GM21515 (cell line): Measurements from ENCODE around the gene CD248.
A peak's percentile ranks its signal among the peaks of the same experiment; 100 is the strongest.

Source experiments
- ATAC-seq: cut with Tn5 transposase; IDR thresholded peaks from one replicate; pipeline ENCODE4 v1.9.1; 2021; ENCODE audit not compliant: unreplicated experiment

Gene CD248

GRCh38 chr11:66289548-66290329 lies 27.1 kb downstream of the CD248 start:
- ATAC-seq: peak; percentile 22

DNA sequence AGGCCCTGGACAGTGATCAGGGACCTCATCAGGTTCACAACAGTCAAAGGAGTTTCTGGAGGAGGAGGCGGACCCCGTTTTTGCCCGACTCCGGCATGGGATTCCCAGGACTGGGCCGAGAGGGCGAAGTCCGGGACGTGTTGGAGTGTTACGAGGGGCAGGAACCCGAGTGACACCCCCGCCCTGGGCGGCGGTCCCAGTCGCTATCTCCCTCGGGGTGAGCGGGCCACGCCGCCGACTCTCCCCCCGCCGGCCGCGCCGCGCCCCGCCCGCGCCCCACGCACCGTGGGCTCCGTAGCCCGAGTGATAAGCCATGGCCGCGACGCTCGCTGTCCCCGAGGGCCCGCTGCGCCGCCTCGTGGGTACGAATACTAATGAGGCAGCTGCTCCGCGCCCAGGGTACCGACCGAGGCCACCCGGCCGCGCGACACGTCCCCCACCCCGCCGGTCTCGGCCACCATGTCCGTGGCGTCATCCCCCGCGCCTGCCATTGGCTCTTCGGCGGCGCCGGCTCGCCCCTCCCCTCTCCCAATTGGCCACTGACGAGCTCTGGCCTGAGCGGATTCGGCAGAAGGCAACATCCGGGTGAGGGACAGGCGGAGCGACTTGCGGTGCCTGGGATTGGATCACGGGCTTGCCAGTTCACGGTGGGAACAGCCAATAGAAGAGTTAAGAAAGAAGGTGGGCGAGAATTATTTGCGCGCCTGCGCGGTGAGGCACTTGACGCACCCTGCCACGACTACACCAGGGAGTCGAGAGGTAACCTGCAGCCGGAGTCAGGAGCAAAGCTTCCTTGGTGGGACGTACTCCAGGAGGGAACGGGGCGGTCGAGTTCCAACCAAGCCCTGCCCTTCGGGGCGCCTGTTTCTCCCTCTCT lies 27.9 kb downstream of the CD248 start, which contains the start of gene YIF1A:
TSS of gene YIF1A (minus strand) at position 473 of the 877 bp plus-strand sequence. CDS start at position 315, 158 bp downstream.
- peak; percentile 86 for ATAC-seq

DNA sequence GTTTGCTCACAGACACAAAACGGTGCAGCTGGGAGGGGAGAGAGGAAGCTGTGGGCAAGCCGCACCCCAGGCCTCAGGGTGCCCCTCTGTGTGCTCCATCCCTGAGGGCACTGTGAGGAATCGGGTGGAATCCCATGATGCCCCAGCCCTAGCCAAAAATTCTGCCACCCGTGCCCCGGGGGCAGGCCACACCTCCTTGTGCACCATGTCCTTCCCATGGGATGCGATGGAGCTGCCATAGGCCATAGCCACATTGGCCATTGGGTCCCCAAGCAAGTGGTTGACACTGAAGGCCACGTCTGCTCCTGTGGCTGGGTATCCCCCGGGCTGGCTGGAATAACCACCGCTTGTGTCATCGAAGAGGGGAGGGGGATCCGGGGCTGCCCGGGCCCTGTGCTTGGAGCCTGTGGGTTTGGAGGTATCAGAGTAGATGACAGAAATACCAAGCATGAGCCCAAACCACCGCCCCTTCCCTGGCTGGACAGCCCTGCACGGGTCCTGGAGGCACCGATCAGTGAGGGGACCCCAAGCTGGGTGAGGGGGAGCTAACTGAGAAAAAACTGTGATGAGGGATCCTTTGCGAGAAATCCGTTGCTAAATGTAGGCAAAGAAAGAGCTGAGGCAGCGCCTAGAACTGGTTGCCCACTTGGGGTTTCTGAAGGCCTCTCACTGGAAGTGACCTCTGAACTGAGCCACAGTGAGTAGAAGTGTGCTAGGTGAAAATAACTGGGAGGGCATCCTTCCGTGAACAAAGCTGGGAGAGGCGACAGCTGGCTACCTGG lies 28.8 kb downstream of the CD248 start:
- no peak for ATAC-seq

DNA sequence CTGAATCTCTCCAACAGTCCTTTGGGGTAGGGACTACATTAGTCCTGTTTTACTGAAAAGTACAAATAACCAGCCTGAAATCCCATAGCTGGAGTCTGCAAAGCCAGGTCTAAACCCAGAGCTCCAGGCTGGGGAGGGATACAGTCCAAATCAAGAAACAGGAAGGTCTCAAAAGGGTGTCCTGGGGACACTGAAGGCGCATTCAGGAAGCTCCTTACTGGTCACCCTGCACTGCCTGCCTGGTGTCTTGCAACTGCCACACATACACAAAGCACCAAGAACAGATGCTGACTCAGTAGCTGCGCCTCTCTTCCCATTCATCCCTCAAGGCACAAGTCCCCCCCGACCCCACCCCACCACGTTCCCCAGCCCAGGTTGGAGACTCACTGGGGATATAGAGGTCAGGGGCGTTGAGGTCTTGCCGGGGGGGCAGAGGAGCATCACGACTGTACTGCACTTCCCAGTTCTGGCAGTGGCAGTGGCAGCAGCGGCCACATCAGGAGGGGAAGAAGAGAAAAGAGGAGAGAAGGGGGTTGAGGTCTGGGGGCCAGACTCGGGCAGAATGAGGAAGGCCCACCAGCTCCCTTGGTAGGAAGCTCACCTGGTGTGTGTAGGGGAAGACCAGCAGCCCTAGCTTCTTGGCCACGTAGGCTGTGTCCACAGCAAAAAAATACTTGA lies 29.5 kb downstream of the CD248 start:
- ATAC-seq: no peak

DNA sequence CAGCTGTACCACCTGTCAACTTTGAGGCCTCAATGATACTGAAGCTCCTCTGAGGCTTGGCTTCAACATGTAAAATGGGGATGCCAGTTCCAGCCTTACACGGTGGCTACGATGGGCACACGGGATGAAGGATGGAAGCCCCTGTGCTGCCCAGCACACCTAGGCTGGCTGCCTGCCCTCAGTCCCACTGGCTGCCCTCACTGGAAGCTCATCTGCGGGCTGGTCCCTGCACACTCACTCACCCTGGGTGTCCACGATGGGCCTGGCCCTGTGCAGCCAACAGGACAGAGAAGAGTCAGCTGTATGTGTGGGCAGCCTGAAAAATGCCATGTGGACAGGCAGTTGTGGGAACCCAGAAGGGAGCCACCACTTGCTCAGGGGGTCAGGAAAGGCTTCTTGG lies 30.1 kb downstream of the CD248 start:
- ATAC-seq: no peak

GRCh38 chr11:66285250-66285947 lies 31.4 kb downstream of the CD248 start:
- no peak for ATAC-seq

DNA sequence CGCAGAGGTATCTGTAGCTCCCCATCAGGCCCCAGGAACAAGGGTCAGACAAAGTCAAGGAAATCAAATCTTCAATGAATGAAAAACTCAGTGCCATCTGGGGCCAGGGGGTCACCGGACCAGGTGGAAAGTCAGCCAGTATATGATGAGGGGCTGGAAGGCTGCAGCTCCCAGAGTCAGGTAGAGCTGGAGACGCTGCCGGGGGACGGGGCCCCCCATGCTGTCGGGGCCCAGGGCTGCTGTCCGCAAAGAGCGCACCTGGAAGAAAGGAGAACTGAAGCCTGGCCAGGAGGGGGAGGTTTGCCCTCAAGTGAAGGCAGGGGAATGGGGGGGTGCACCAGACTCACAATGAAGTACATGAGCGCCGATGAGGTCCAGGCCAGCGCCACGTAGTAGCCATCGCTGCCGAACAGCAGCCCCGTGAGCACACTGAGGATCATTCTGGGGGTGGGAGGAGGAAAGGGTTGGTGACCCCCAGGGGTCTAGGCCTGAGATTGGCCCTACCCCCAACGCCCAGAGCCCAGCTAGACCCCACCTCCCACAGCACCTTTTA lies 32.2 kb downstream of the CD248 start:
- no peak for ATAC-seq

- ATAC-seq: no peak
Measured at GRCh38 chr11:66283461-66284105, 33.3 kb downstream of the CD248 start.

DNA sequence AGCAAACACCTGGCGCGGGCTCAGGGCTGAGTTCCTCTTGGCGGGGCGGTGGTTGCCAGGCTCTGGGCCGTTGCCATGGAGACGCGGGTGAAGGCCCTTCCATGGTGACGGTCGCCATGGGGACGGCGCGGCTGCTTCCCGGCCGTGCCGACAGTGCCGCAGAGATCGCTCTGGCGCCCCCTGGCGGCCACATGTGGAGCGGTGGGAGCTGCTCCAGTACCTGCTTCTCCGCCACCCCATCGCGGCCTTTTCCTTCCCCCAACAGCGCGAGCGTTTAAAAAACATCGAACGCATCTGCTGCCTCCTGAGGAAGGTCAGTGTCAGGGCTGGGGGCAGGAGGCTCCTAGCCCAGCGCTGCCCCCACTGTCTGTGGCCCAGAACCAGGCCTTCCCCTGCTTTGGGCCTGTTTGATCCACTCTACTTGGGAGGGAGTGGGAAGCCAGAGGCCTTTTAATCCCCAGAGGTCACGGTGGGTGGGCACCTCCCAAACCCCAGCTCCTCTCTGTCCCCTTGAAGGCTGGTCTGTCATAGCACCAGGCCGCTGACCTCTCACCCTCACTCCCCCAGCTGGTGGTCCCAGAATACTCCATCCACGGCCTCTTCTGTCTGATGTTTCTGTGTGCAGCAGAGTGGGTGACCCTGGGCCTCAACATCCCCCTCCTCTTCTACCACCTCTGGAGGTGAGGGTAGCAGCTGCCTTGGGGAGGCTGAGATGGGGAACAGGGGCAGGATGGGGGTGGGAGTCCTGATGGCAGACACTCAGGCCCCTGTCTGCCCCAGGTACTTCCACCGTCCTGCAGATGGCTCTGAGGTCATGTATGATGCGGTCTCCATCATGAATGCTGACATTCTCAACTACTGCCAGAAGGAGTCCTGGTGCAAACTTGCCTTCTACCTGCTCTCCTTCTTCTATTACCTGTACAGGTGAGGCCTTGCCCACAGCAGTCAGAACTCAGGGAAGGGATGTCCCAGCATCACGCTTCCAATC lies 34.1 kb downstream of the CD248 start:
- peak; percentile 73 for ATAC-seq

DNA sequence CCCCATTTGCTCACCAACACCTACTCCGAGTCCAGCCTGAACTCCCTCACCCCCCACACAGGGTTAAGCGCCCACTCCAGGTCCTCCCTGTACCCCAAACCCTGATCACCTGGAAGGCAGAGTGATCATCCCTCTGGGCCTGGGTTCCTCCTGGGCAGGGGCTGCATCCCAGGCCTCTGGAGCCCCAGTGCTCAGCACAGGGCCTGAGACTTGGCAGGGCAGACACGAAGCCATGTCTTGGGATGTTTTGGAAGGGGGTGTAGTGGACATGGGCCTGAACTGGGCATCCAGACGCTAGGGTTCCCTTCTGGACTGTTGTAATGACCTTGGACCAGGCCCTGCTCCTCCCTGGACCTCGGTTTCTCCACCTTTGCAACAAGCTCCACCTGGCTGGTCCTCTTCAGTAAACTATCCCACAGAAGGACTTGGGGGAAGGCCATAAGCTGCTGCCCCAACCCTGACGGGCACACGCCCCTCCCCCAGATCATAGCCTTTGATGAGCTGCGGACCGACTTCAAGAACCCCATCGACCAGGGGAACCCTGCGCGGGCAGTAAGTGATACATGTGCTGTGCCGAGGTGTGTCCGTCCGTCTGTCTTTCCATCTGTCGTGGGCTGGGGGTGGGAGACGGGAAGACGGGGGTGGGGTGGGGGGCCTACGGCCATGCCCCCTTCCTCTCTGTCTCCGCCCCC lies 34.9 kb downstream of the CD248 start:
- no peak for ATAC-seq

GRCh38 chr11:66281001-66281400 lies 35.8 kb downstream of the CD248 start:
- ATAC-seq: no peak

DNA sequence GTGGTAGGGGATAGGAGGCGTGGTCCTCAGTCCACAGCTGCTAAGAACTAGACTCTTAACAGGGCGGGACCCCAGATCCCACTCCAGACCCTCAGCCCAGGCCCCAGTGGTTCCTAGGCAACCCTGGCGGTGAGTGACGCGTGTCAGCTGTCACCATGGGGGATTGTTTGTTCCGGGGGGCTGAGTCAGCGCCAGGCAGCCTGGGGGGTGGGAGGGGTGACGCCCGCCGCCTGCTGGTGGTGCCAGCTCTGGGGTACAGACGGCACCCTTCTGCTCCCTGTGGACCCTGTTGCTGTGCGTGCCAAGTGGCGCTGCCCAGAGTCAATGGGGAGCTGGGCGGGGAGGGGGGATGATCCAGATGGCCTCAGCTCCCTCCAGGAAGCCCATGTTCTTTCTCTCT lies 36.4 kb downstream of the CD248 start:
- no peak for ATAC-seq

- ATAC-seq: no peak
Measured at GRCh38 chr11:66279092-66279734, 37.6 kb downstream of the CD248 start.

DNA sequence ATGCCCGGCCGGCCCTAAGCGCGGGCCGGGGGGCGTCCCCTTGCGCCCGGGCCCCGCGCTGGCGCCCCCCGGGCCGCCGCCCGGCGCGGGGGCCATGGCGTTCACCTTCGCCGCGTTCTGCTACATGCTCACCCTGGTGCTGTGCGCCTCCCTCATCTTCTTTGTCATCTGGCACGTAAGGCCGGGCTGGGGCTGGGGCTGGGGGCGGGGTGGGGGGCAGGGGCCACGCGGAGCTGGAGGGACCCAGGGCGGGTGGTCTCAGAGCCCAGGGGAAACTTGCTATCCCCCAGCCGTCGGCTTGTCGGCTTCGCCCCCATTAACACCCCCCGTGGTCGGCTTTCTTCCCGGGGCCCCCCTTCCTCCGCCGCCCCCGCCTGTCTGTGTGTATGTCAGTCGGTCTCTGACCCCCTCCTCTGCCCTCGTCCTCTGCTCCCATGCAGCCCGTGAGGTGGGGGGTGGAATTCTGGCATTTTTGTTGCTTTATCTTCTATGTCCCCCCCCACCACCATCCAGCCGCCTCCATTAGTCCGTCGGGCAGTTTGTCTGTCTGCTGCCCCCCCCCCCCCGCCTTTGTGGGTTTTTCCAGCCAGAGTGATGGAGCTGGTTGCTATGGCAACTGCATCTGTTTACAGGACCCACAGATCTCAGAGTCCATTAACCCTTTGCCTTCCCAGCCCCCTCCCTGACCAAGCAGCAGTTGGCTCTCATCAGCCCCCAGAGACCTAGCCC lies 38.3 kb downstream of the CD248 start:
- ATAC-seq: no peak

DNA sequence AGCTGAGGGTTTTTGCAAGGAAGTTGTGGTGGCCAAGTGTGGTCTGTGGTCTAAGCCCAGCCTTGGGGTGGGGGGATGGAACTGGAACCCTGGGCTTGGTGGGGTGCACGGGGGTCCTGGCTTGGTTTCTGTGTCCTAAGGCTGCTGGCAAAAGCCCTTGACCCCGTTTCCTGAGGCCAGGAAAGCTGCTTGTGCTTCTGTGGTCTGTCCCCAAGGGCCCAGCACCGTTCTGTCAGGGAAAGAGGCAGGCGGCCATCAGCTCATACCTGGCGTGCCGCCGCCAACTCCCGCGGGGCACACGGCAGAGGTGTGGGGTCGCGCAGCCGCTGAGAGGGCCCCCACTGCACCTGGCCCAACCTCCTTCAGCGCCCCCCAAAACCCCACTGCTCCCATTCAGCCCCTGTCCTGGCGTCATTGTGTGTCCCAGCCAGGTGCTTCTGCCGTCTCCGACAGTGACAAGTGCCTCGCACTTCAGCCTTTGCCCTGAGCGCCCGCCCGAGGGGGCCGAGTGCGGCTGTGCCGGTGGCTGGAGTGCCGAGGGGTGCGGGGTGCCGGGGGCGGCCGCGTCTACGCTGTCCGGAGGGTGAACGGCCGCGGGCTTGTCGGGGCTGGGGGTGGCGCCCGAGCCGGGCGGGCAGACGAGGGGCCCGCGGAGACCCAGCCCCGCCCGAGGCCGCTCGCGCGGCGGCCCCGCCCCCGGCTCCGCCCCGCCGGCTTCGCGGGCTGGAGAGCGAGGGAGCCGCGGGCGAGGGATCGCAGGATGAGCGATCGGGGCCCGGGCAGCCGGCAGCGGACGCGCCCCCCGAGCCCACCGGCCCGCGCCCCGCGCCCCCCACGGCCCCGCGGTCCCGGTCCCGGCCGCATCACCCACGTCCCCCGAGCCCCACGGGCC lies 39.1 kb downstream of the CD248 start, which contains the start of gene CNIH2:
TSS of gene CNIH2 (plus strand) at position 705 of the 892 bp plus-strand sequence. CDS start 282 bp downstream, outside the sequence.
- no peak for ATAC-seq
